Measurements from ENCODE around the gene SCAMP5. TPM values are rescaled to one million over a fixed set of nuclear protein-coding genes. Genes with fewer than 3 reads are reported as not detected.

The SCAMP5 gene
- total RNA-seq, 1 experiment from 2014 or later: 6.2 TPM

DNA sequence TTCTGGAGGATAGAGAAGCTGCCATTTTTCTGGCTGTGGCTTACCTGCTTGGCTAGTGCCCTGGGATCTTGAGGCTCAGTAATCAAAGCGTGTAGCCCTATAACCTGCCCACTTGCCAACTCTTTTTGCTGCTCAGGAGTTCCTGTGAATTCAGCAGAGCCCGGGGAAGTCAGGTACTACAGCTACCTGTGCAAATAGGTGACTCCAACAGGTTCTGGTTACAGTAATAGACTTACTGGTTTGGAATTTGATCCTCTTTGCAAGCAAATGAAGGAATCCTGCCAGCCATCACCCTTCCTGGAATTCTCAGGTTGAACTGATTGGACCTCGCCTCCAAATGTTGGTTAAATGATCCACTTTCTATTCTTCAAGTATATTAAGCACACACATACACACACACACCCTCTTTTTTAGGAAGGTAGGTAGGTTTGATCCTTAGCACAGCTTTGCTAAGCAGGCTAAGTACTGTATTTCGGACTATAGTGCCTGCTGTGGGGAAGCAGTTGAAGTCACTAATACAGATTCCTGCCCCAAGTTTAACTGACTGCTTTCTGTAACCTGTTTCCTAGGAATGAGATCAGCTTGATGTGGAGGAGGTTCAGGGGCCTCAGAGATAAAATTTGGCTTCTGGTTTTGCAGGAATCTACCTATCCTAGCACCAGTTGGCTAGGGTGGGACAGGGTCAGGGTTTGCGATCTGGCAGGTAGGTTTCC is 30.3 kb downstream of the SCAMP5 start:
- Histone ChIP-seq H4K20me1 (ENCODE audit: insufficient read depth) (no peaks in the 10 kb centered on the region), H3K36me3 (ENCODE audit: control insufficient read depth in 1 of 2, insufficient read depth in 2 of 2, low read length in 2 of 2) (peaks cover 0 to 7% of the 10 kb centered on the region in 2 experiments; a peak in 1 of 4 replicates), H3K4me1 (ENCODE audit: control insufficient read depth in 1 of 2, insufficient read depth in 2 of 2, low read length in 2 of 2) (peaks cover 4 to 32% of the 10 kb centered on the region in 2 experiments; a peak in 3 of 4 replicates), H3K27ac (ENCODE audit: low read depth, low read length) (no peak overlapping the region), H3K9me3 (ENCODE audit: control insufficient read depth in 1 of 2, insufficient read depth in 1 of 2, low read depth in 1 of 2, low read length in 2 of 2) (no peaks in the 10 kb centered on the region), H3K79me2 (ENCODE audit: insufficient read depth, low read length) (peaks cover 31% of the 10 kb centered on the region), H3K9me2 (ENCODE audit: insufficient read depth) (no peaks in the 10 kb centered on the region), H3K27me3 (ENCODE audit: insufficient read depth, low read length) (no peaks in the 10 kb centered on the region), H3K4me2 (ENCODE audit: low read length) (no peak overlapping the region), H3K4me3 (replicated peaks in 1 of 2; ENCODE audit: low read depth in 1 of 2, low read length in 2 of 2) (no peak overlapping the region), H3K9ac (ENCODE audit: low read length) (no peak overlapping the region), H2AFZ (ENCODE audit: low read depth, low read length, poor library complexity, severe bottlenecking) (no peak overlapping the region)
- ATAC-seq (no peak), DNase-seq (ENCODE audit: low read depth, low spot score) (no peak)
- RAD21 ChIA-PET (ENCODE audit: low non-redundant PET in 1 of 2, low total read pairs in 2 of 2, uncharacterized antibody in 2 of 2, unreplicated experiment in 2 of 2): no interaction called here
- no TSS peak for BruUV-seq (replicated peaks)
- CTCF ChIA-PET: interaction anchor here (0.7 to 1.4 kb wide), 3 partner anchors 9 to 394 kb away, joined by 3 to 4 read pairs (median 3); no protein-coding TSS in a partner anchor
- TF ChIP-seq POLR2A (IDR thresholded peaks at IDR 0.05; ENCODE audit: borderline replicate concordance, extremely low read depth, insufficient read depth, insufficient read length): no peak
- TF ChIP-seq, protein P1, sequence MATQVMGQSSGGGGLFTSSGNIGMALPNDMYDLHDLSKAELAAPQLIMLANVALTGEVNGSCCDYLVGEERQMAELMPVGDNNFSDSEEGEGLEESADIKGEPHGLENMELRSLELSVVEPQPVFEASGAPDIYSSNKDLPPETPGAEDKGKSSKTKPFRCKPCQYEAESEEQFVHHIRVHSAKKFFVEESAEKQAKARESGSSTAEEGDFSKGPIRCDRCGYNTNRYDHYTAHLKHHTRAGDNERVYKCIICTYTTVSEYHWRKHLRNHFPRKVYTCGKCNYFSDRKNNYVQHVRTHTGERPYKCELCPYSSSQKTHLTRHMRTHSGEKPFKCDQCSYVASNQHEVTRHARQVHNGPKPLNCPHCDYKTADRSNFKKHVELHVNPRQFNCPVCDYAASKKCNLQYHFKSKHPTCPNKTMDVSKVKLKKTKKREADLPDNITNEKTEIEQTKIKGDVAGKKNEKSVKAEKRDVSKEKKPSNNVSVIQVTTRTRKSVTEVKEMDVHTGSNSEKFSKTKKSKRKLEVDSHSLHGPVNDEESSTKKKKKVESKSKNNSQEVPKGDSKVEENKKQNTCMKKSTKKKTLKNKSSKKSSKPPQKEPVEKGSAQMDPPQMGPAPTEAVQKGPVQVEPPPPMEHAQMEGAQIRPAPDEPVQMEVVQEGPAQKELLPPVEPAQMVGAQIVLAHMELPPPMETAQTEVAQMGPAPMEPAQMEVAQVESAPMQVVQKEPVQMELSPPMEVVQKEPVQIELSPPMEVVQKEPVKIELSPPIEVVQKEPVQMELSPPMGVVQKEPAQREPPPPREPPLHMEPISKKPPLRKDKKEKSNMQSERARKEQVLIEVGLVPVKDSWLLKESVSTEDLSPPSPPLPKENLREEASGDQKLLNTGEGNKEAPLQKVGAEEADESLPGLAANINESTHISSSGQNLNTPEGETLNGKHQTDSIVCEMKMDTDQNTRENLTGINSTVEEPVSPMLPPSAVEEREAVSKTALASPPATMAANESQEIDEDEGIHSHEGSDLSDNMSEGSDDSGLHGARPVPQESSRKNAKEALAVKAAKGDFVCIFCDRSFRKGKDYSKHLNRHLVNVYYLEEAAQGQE (IDR thresholded peaks at IDR 0.05; ENCODE audit: low read depth): no peak
- no peak for TF ChIP-seq YY1 (IDR thresholded peaks at IDR 0.05; ENCODE audit: extremely low read depth, insufficient replicate concordance, low read depth, low read length)
- POLR2A ChIA-PET: no interaction called here
- intact Hi-C loops (cut with micrococcal nuclease): no loop called here

DNA sequence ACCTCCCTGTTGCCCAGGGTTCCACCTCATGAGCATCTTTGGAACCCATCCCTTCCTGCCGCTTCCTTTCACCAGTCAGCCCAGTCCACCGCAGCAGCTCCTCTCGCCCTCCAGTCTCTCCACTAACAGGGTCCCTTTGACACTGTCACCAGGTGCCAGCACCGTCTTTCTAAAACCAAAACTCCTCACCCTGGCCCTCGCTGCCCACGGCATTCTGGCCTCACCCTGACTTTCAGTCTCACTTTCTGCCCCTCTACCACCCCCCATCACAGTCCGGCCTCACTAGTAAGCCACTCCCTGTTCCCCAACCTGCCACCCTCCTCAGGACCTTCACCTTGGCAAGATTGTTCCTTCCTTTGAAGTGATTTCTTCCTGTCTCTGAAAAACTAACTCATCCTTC is 32.2 kb downstream of the SCAMP5 start:
- intact Hi-C loops (cut with micrococcal nuclease): no loop called here
- CTCF ChIA-PET: no interaction called here
- TF ChIP-seq EZH2phosphoT487 (IDR thresholded peaks at IDR 0.05; ENCODE audit: borderline replicate concordance) (no peak), CBX3 (IDR thresholded peaks at IDR 0.05; ENCODE audit: low read depth) (no peak), YY1 (IDR thresholded peaks at IDR 0.05; ENCODE audit: extremely low read depth, insufficient replicate concordance, low read depth, low read length) (no peak), EZH2 (IDR thresholded peaks at IDR 0.05) (no peak), FOSL1 (IDR thresholded peaks at IDR 0.05; ENCODE audit: low read depth) (no peak)
- TF ChIP-seq, protein P2, sequence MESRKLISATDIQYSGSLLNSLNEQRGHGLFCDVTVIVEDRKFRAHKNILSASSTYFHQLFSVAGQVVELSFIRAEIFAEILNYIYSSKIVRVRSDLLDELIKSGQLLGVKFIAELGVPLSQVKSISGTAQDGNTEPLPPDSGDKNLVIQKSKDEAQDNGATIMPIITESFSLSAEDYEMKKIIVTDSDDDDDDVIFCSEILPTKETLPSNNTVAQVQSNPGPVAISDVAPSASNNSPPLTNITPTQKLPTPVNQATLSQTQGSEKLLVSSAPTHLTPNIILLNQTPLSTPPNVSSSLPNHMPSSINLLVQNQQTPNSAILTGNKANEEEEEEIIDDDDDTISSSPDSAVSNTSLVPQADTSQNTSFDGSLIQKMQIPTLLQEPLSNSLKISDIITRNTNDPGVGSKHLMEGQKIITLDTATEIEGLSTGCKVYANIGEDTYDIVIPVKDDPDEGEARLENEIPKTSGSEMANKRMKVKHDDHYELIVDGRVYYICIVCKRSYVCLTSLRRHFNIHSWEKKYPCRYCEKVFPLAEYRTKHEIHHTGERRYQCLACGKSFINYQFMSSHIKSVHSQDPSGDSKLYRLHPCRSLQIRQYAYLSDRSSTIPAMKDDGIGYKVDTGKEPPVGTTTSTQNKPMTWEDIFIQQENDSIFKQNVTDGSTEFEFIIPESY (IDR thresholded peaks at IDR 0.05; ENCODE audit: extremely low read depth, insufficient replicate concordance, low read length): no peak
- TF ChIP-seq, protein P1 (IDR thresholded peaks at IDR 0.05; ENCODE audit: low read depth): no peak

More for the DNA sequence above, 32.2 kb downstream of the SCAMP5 start:
- H3K27me3 ChIP-seq (ENCODE audit: insufficient read depth, low read length): no peaks in the 10 kb centered on the region
- no peak overlapping the region for H3K9ac ChIP-seq (ENCODE audit: low read length)
- peaks cover 36% of the 10 kb centered on the region for H3K79me2 ChIP-seq (ENCODE audit: insufficient read depth, low read length)
- no peak overlapping the region for H3K4me3 ChIP-seq (replicated peaks in 1 of 2; ENCODE audit: low read depth in 1 of 2, low read length in 2 of 2)
- ChIA-PET RAD21 (ENCODE audit: low non-redundant PET in 1 of 2, low total read pairs in 2 of 2, uncharacterized antibody in 2 of 2, unreplicated experiment in 2 of 2) (no interaction called here), POLR2A (no interaction called here)
- H3K27ac ChIP-seq (ENCODE audit: low read depth, low read length): no peak overlapping the region
- H2AFZ ChIP-seq (ENCODE audit: low read depth, low read length, poor library complexity, severe bottlenecking): no peak overlapping the region
- H3K4me1 ChIP-seq (ENCODE audit: control insufficient read depth in 1 of 2, insufficient read depth in 2 of 2, low read length in 2 of 2): peaks cover 7 to 35% of the 10 kb centered on the region in 2 experiments; a peak in 3 of 4 replicates
- H3K9me2 ChIP-seq (ENCODE audit: insufficient read depth): no peaks in the 10 kb centered on the region
- peaks cover 2 to 12% of the 10 kb centered on the region in 2 experiments; a peak in 2 of 4 replicates for H3K36me3 ChIP-seq (ENCODE audit: control insufficient read depth in 1 of 2, insufficient read depth in 2 of 2, low read length in 2 of 2)
- no peak for DNase-seq (ENCODE audit: low read depth, low spot score)
- no peaks in the 10 kb centered on the region for H3K9me3 ChIP-seq (ENCODE audit: control insufficient read depth in 1 of 2, insufficient read depth in 1 of 2, low read depth in 1 of 2, low read length in 2 of 2)
- H4K20me1 ChIP-seq (ENCODE audit: insufficient read depth): no peaks in the 10 kb centered on the region
- H3K4me2 ChIP-seq (ENCODE audit: low read length): no peak overlapping the region
- ATAC-seq: no peak
- BruUV-seq (replicated peaks): no TSS peak
